Measurements from ENCODE around the gene SMIM23. TPM values are rescaled to one million over a fixed set of nuclear protein-coding genes. Genes with fewer than 3 reads are reported as not detected.

Gene SMIM23
- polyA plus RNA-seq, 1 of the 3 experiments (the other 2 are of a cell fraction) = not detected

GRCh38 chr5:171744264-171744663, 41.4 kb upstream of the SMIM23 start:
- Histone ChIP-seq H3K27me3 (ENCODE audit: insufficient read depth) (no peaks in the 10 kb centered on the region; the same call in none of the 2 replicates), H3K27ac (ENCODE audit: low read depth in 2 of 2, low read length in 1 of 2) (no peak overlapping the region), H3K9me2 (no peaks in the 10 kb centered on the region), H3K4me2 (no peak overlapping the region), H3K36me3 (replicated peaks in 1 of 2; ENCODE audit: control insufficient read depth in 1 of 2, insufficient read depth in 2 of 2, low read length in 1 of 2) (no peaks in the 10 kb centered on the region), H3K4me1 (ENCODE audit: control insufficient read depth in 1 of 2, insufficient read depth in 2 of 2, low read depth in 1 of 2, low read length in 1 of 2) (no peaks in the 10 kb centered on the region), H3K4me3 (ENCODE audit: low read depth in 2 of 2, low read length in 1 of 2) (no peak overlapping the region), H4K20me1 (ENCODE audit: insufficient read depth) (no peaks in the 10 kb centered on the region), H3F3A (replicated peaks; ENCODE audit: insufficient read depth) (no peaks in the 10 kb centered on the region), H3K9me3 (no peaks in the 10 kb centered on the region), H3K79me2 (ENCODE audit: insufficient read depth) (no peaks in the 10 kb centered on the region), H3K9ac (no peak overlapping the region), H2AFZ (ENCODE audit: low read depth) (no peak overlapping the region)
- POLR2A ChIA-PET = no interaction called here
- TF ChIP-seq NRF1 (IDR thresholded peaks at IDR 0.05; ENCODE audit: low read depth, low read length) = no peak
- TF ChIP-seq EZH2phosphoT487 (IDR thresholded peaks at IDR 0.05; ENCODE audit: borderline replicate concordance, low read depth) = no peak
- no peak for TF ChIP-seq GABPA (IDR thresholded peaks at IDR 0.05; ENCODE audit: low read depth)
- no peak for TF ChIP-seq CTCF (IDR thresholded peaks at IDR 0.05)
- TF ChIP-seq EP300 (IDR thresholded peaks at IDR 0.05; ENCODE audit: borderline replicate concordance in 1 of 2, low read depth in 1 of 2, low read length in 1 of 2) = no peak
- no peak for TF ChIP-seq YY1 (IDR thresholded peaks at IDR 0.05; ENCODE audit: low read depth)
- CTCF ChIA-PET = no interaction called here
- 38% methylated on average over 2 of the region's 2 CpGs for WGBS (ENCODE audit: low lambda C conversion rate)
- DNase-seq = no peak

- 38% methylated on average over 2 of the region's 2 CpGs for WGBS (ENCODE audit: low lambda C conversion rate)
- no peak overlapping the region for H2AFZ ChIP-seq (ENCODE audit: low read depth)
Observed at GRCh38 chr5:171744882-171745281, 40.7 kb upstream of the SMIM23 start.

GRCh38 chr5:171745602-171746001, 40.0 kb upstream of the SMIM23 start:
- no peaks in the 10 kb centered on the region for H3F3A ChIP-seq (replicated peaks; ENCODE audit: insufficient read depth)
- no peak overlapping the region for H3K4me2 ChIP-seq
- H3K27ac ChIP-seq (ENCODE audit: low read depth in 2 of 2, low read length in 1 of 2) = no peak overlapping the region
- ChIA-PET CTCF (no interaction called here), POLR2A (no interaction called here)
- H3K4me3 ChIP-seq (ENCODE audit: low read depth in 2 of 2, low read length in 1 of 2) = no peak overlapping the region
- TF ChIP-seq PBX3 (IDR thresholded peaks at IDR 0.05) = no peak
- no peaks in the 10 kb centered on the region; the same call in none of the 2 replicates for H3K27me3 ChIP-seq (ENCODE audit: insufficient read depth)
- H3K36me3 ChIP-seq (replicated peaks in 1 of 2; ENCODE audit: control insufficient read depth in 1 of 2, insufficient read depth in 2 of 2, low read length in 1 of 2) = no peaks in the 10 kb centered on the region
- no peaks in the 10 kb centered on the region for H3K4me1 ChIP-seq (ENCODE audit: control insufficient read depth in 1 of 2, insufficient read depth in 2 of 2, low read depth in 1 of 2, low read length in 1 of 2)
- H3K9me2 ChIP-seq = no peaks in the 10 kb centered on the region
- no peak overlapping the region; the same call in 1 of the 2 replicates for H2AFZ ChIP-seq (ENCODE audit: low read depth)
- H3K9me3 ChIP-seq = no peaks in the 10 kb centered on the region
- H3K79me2 ChIP-seq (ENCODE audit: insufficient read depth) = no peaks in the 10 kb centered on the region
- no peaks in the 10 kb centered on the region for H4K20me1 ChIP-seq (ENCODE audit: insufficient read depth)
- H3K9ac ChIP-seq = no peak overlapping the region
- no peak for DNase-seq
- 51% methylated on average over 5 of the region's 5 CpGs for WGBS (ENCODE audit: low lambda C conversion rate)

More at GRCh38 chr5:171744882-171745281, 40.7 kb upstream of the SMIM23 start:
- Histone ChIP-seq H3F3A (replicated peaks; ENCODE audit: insufficient read depth) (no peaks in the 10 kb centered on the region), H3K9me3 (no peaks in the 10 kb centered on the region), H3K4me3 (ENCODE audit: low read depth in 2 of 2, low read length in 1 of 2) (no peak overlapping the region), H3K4me2 (no peak overlapping the region), H3K36me3 (replicated peaks in 1 of 2; ENCODE audit: control insufficient read depth in 1 of 2, insufficient read depth in 2 of 2, low read length in 1 of 2) (no peaks in the 10 kb centered on the region), H3K27me3 (ENCODE audit: insufficient read depth) (no peaks in the 10 kb centered on the region; the same call in none of the 2 replicates), H4K20me1 (ENCODE audit: insufficient read depth) (no peaks in the 10 kb centered on the region), H3K79me2 (ENCODE audit: insufficient read depth) (no peaks in the 10 kb centered on the region), H3K4me1 (ENCODE audit: control insufficient read depth in 1 of 2, insufficient read depth in 2 of 2, low read depth in 1 of 2, low read length in 1 of 2) (no peaks in the 10 kb centered on the region), H3K9me2 (no peaks in the 10 kb centered on the region), H3K27ac (ENCODE audit: low read depth in 2 of 2, low read length in 1 of 2) (no peak overlapping the region), H3K9ac (no peak overlapping the region)
- CTCF ChIA-PET = no interaction called here
- POLR2A ChIA-PET = no interaction called here
- no peak for TF ChIP-seq GATA2 (CRISPR knock-in tag; IDR thresholded peaks at IDR 0.05)
- no peak for DNase-seq
